Thyroid gland (tissue), 4 donors: ENCODE results near the gene CRYBG2.

Experiments used
- POLR2A ChIP-seq, 2 donors: fragments of 450-650 bp; IDR thresholded peaks; one replicate each; pipeline ENCODE4 v1.6.1; 2017; ENCODE audit warnings: antibody characterized with exemption in 2 of 2, mild to moderate bottlenecking in 2 of 2, moderate library complexity in 1 of 2
- TF ChIP-seq, protein P1 (sequence below), 6 experiments: fragments of 200-600 bp in 3 of 6; fragments of 450-650 bp in 3 of 6; sonication (generic) in 3 of 6; IDR thresholded peaks; one replicate each; pipeline ENCODE4 v1.5.1; 2016 to 2019; ENCODE audit warnings: antibody characterized with exemption in 6 of 6, mild to moderate bottlenecking in 2 of 6, inconsistent platforms in 1 of 6, moderate library complexity in 1 of 6

DNA sequence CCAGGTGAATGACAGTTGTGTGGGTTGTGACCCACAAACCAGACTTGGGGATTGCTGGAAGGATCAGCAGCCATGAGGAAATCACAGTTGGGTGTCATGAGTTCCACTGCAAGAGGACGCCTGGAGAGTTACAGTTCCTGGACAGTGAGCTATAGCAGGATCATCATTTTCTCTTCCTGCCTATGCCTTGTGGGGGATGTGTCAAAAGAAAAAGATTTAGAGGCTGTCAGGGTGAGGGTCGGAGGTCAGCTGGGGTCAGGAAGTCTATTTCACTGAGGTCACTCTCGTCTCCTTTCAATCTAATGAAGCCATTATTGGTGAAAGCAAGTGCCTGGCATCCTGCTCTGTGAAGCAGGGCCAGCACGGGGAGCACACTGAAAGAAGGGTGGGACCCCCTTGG, 49.7 kb upstream of the CRYBG2 start:
- no peak for TF ChIP-seq POLR2A (IDR thresholded peaks at IDR 0.05)
- TF ChIP-seq, protein P1, sequence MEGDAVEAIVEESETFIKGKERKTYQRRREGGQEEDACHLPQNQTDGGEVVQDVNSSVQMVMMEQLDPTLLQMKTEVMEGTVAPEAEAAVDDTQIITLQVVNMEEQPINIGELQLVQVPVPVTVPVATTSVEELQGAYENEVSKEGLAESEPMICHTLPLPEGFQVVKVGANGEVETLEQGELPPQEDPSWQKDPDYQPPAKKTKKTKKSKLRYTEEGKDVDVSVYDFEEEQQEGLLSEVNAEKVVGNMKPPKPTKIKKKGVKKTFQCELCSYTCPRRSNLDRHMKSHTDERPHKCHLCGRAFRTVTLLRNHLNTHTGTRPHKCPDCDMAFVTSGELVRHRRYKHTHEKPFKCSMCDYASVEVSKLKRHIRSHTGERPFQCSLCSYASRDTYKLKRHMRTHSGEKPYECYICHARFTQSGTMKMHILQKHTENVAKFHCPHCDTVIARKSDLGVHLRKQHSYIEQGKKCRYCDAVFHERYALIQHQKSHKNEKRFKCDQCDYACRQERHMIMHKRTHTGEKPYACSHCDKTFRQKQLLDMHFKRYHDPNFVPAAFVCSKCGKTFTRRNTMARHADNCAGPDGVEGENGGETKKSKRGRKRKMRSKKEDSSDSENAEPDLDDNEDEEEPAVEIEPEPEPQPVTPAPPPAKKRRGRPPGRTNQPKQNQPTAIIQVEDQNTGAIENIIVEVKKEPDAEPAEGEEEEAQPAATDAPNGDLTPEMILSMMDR (IDR thresholded peaks at IDR 0.05), result no peak
